AG08396 (cell line): ENCODE results near the gene BMP2K.
"Not testable (repeated sequence)": the region's sequence is repeated elsewhere in the genome, so short reads cannot be mapped to it uniquely, and the experiment has no call there.

Experiments used
- DNase-seq: peaks from one replicate; pipeline ENCODE4 v3.0.0; 2012; ENCODE audit warnings: low spot score, mixed read lengths

Gene BMP2K

DNA sequence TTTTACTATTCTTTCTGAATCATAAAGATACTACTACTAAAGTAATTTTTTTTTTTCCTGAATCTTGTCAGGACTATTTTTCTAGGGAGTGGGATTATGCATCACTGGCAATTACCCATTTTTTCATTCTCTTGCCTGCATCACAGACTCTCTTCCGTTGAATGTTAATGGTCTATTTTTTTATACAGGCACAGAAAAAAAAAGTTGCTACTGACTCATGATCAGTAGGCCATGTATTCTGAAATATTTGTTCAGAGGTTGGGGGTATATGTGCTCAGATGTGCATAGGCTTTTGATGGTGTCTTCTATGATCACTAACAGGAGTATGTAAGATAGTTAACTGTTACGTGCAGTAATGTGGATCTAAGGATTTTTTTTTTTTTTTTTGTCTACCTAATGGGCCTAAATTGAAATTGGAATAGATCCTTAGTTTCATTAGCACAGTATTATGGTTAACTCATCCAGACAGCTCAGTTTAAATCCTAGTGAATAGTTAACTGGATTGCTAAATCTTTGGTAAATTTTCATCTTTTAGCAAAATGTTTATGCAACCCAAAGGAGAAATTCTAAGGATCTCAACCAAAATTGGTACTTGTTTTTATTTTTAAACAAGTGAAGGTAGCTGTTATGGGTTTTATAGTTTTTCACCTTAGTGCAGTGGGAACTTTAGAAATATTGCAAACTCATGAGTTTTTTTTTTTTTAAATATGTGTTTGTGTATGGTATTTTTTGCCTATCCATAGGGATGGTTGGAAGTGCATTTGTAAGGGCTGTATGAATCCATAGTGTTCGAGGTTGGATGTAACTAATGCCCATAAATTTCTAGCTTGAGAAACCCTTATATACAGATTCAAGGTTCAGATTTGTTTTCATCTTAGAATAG lies 12.1 kb downstream of the BMP2K start:
- DNase-seq: no peak

DNA sequence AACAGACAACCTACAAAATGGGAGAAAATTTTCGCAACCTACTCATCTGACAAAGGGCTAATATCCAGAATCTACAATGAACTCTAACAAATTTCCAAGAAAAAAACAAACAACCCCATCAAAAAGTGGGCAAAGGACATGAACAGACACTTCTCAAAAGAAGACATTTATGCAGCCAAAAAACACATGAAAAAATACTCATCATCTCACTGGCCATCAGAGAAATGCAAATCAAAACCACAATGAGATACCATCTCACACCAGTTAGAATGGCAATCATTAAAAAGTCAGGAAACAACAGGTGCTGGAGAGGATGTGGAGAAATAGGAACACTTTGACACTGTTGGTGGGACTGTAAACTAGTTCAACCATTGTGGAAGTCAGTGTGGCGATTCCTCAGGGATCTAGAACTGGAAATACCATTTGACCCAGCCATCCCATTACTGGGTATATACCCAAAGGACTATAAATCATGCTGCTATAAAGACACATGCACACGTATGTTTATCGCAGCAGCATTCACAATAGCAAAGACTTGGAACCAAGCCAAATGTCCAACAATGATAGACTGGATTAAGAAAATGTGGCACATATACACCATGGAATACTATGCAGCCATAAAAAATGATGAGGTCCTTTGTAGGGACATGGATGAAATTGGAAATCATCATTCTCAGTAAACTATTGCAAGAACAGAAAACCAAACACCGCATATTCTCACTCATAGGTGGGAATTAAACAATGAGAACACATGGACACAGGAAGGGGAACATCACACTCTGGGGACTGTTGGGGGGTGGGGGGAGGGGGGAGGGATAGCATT lies 19.7 kb downstream of the BMP2K start:
- DNase-seq: not testable (repeated sequence)

- no peak for DNase-seq
Measured at GRCh38 chr4:78796526-78796925, 20.4 kb downstream of the BMP2K start.

GRCh38 chr4:78797777-78798284 lies 21.7 kb downstream of the BMP2K start:
- DNase-seq: no peak

GRCh38 chr4:78799551-78800495 lies 23.7 kb downstream of the BMP2K start:
- DNase-seq: no peak

- no peak for DNase-seq
Measured at GRCh38 chr4:78800965-78801364, 24.8 kb downstream of the BMP2K start.

DNA sequence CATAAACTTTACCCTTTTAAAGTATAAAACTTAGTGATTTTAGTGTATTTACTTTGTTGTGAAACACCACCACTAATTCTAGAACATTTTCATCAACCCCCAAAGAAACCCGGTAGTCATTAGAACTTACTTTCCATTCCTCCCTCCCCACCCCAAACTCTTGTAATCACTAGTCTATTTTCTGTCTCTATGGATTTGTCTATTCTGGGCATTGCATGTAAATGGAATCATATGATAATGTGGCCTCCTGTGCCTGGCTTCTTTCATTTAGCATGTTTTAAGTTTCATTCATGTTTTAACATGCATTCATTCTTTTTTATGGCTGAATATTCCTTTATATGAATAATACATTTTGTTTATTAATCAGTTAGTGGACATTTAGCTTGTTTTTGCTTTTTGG lies 27.8 kb downstream of the BMP2K start:
- no peak for DNase-seq

DNA sequence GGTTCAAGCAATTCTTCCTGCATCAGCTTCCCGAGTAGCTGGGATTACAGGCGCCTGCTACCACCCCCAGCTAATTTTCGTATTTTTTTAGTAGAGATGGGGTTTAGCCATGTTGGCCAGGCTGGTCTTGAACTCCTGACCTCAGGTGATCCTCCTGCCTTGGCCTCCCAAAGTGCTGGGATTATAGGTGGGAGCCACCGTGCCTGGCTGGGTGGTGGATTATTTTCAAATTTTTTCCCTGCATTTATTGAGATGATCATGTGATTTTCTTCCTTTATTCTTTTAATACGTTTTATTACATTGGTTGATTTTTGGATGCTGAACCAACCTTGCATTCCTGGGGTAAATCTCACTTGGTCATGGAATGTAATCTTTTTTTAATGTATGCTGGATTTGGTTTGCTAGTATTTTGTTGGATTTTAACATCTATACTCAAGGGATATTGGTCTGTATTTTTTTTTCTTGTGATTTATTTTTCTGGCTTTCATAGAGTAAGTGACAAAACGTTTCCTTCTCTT lies 30.9 kb downstream of the BMP2K start:
- DNase-seq: no peak

DNA sequence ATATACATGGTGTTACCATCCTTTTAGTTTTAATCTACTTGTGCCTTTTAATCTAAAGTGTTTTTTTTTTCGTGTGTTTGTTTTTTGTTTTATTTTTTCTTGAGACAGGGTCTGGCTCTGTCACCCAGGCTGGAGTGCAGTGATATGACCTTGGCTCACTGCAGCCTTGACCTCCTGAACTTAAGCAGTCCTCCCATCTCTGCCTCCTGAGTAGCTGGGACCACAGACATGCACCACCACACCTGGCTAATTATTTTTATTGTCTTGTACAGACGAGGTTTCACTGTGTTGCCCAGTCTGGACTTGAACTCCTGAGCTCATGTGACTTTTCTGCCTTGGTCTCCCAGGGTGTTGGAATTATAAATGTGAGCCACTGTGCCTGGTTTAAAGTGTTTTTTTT lies 33.1 kb downstream of the BMP2K start:
- no peak for DNase-seq

GRCh38 chr4:78809928-78810835 lies 34.0 kb downstream of the BMP2K start:
- DNase-seq: no peak

DNA sequence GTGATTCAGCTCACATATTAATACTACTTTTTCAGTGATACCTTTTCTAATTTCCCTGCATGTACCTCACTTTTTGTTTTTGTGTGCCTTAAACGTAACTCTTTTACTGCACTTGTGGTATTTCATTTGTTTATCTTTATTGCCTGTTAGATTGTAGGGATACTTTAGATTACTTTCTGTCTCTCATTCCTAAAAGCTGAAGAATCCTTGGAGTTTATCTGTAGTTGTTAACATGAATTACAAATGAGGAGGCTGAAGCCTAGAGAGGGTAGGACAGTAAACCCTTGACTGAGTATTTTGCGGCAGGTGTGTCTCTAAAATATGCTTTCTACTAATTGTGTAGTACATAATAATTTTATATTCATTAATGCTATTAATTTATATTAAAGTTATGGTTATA lies 34.9 kb downstream of the BMP2K start:
- DNase-seq: no peak

DNA sequence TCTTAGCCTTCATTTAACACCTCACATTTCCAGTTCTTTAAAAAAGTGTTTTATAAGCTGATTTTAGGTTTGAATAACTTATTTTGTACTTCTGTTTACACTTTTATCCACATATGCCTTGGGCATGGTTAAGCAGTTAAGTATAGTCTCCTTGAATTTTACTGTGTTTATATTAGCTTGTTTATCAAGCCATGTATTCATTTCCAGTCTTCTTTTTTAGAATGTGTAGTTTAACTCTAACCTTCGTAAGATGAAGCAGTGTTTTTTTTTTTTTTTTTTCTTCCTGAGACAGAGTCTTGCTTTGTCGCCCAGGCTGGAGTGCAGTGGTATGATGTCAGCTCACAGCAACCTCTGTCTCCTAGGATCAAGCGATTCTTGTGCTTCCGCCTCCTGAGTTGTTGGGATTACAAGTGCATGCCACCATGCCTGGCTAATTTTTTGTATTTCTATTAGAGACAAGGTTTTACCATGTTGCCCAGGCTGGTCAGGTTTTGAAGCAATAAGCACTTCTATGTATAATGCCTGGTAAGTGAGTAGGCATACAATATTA lies 42.5 kb downstream of the BMP2K start:
- no peak for DNase-seq

GRCh38 chr4:78824001-78824400 lies 47.9 kb downstream of the BMP2K start:
- no peak for DNase-seq

GRCh38 chr4:78827191-78827590 lies 51.0 kb downstream of the BMP2K start:
- DNase-seq: no peak

DNA sequence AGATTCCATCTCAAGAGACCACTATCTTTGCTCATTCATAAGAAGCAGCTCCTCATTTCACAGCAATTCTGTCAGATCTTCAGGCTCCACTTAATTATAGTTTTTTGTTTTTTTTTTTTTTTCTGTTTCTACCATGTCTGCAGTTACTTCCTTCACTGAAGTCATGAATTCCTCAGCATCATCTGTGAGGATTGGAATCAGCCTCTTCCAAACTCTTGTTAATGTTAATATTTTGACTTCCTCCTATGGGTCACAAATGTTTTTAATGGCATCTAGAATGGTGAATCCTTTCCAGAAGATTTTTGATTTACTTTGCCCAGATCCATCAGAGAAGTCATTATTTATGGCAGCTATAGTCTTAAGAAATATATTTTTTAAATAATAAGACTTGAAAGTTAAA lies 53.1 kb downstream of the BMP2K start:
- DNase-seq: no peak

DNA sequence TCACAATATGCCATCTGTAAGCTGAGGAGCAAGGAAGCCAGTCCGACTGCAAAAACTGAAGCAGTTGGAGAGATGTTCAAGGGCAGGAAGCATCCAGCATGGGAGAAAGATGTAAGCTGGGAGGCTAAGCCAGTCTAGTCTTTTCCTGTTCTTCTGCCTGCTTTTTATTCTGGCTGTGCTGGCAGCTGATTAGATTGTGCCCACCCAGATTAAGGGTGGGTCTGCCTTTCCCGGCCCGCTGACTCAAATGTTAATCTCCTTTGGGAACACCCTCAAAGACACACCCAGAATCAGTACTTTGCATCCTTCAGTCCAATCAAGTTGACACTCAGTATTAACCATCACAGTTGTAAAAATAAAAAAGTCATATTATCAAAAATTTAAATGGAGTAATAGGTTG lies 63.5 kb downstream of the BMP2K start:
- not testable (repeated sequence) for DNase-seq

DNA sequence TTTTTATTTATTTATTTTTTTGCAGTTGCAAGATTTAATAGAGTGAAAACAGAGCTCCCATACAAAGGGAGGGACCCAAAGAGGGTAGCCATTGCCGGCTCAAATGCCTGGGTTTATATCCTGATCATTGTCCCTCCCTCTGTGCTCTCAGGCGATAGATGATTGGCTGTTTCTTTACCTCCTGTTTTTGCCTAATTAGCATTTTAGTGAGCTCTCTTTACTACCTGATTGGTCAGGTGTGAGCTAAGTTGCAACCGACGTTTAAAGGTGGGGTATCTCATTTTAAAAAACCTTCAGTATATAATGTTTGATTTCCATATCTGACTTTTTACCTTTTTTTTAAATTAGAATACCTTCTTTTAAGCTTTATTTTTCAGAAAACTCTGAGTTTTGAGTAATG lies 64.1 kb downstream of the BMP2K start:
- not testable (repeated sequence) for DNase-seq

DNA sequence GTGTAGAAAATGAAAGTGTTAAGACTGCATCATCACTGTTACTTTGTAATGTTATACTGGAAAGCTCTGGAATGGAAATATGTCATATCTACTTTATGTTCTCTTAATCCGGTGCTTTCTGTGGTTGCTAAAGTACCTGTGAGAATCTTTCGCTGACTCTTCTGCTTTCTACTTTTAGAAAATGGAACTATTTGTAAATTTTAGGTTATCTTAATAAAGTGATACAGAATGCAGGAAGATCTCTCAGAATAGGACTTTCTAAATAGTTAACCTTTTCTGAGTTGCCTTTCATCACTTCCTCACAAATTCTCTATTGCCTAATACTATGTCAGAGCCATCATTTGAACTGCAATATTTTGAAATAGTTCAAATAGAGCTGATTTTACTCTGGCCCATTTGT lies 69.3 kb downstream of the BMP2K start:
- no peak for DNase-seq

DNA sequence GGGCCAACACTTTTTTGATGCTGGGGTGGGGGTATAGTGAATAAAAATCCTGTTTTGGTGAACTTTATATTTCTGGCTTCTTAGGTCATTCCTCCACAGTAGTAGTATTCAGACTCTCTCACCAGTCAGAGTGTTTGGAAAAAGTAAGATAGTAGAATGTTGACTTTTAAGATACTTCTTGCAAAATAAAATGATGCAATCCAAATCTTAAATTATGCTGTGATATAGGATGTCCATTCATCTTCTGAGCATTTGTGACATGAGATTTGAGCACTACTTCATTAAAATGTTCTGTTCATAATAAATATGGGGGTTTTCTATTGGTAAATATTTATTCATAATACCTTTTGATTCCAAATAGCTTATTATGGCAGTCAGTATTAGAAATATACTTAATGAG lies 70.1 kb downstream of the BMP2K start:
- DNase-seq: no peak

DNA sequence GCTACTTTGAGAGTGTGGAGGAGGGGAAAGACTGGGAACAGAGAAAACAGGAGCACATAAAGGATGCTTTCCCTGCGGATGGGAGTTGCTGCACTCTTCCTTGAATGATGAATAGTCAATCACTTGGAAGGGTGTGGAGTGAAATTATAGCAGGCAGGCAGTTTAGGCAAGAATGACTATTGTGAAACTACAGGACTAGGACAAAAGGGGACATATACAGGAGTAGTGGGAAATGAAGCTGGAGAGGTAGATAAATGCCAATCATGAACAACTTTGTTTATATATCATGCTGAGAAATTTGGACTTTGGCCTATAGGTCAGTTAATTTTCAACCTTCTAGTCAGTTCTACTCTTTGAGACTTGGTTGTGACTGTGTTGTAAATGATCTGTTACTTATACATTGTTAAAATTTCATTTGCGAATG lies 86.2 kb downstream of the BMP2K start:
- DNase-seq: no peak
